HG03558 (cell line): ENCODE measurements around the gene GTF3C4.
"Not testable (repeated sequence)": the region's sequence is repeated elsewhere in the genome, so short reads cannot be mapped to it uniquely, and the experiment has no call there.

Experiments used
- ATAC-seq: cut with Tn5 transposase; IDR thresholded peaks from one replicate; pipeline ENCODE4 v1.9.1; 2021; ENCODE audit warnings: moderate number of reproducible peaks; ENCODE audit not compliant: unreplicated experiment; ENCODE audit errors: extremely low read depth

Gene GTF3C4

GRCh38 chr9:132697230-132697629 is 27.0 kb downstream of the GTF3C4 start:
- ATAC-seq, result no peak

GRCh38 chr9:132698989-132699388 is 28.7 kb downstream of the GTF3C4 start:
- ATAC-seq, result no peak

- no peak for ATAC-seq
These were observed 29.7 kb downstream of the GTF3C4 start for GRCh38 chr9:132699956-132700355.

- ATAC-seq, result no peak
These were observed 32.0 kb downstream of the GTF3C4 start for GRCh38 chr9:132702254-132702653.

GRCh38 chr9:132703336-132703735 is 33.1 kb downstream of the GTF3C4 start:
- ATAC-seq, result no peak

- no peak for ATAC-seq
These were observed 38.0 kb downstream of the GTF3C4 start for GRCh38 chr9:132708239-132708638.

- no peak for ATAC-seq
These were observed 38.6 kb downstream of the GTF3C4 start for GRCh38 chr9:132708769-132709430.

GRCh38 chr9:132710333-132710732 is 40.1 kb downstream of the GTF3C4 start:
- no peak for ATAC-seq

- ATAC-seq, result not testable (repeated sequence)
These were observed 40.9 kb downstream of the GTF3C4 start for GRCh38 chr9:132711152-132711551.

- no peak for ATAC-seq
These were observed 41.6 kb downstream of the GTF3C4 start for GRCh38 chr9:132711846-132712245.

- ATAC-seq, result no peak
These were observed 42.5 kb downstream of the GTF3C4 start for GRCh38 chr9:132712753-132713152.

GRCh38 chr9:132716007-132716406 is 45.7 kb downstream of the GTF3C4 start:
- ATAC-seq, result no peak

GRCh38 chr9:132717326-132717945 is 47.2 kb downstream of the GTF3C4 start:
- ATAC-seq, result no peak

- ATAC-seq, result not testable (repeated sequence)
These were observed 48.2 kb downstream of the GTF3C4 start for GRCh38 chr9:132718381-132718928.

GRCh38 chr9:132721661-132722060 is 51.4 kb downstream of the GTF3C4 start:
- no peak for ATAC-seq

GRCh38 chr9:132722564-132723065 is 52.4 kb downstream of the GTF3C4 start:
- no peak for ATAC-seq

GRCh38 chr9:132723809-132724208 is 53.5 kb downstream of the GTF3C4 start:
- ATAC-seq, result no peak

GRCh38 chr9:132725306-132725705 is 55.0 kb downstream of the GTF3C4 start:
- ATAC-seq, result no peak

GRCh38 chr9:132726576-132727130 is 56.4 kb downstream of the GTF3C4 start:
- ATAC-seq, result no peak

GRCh38 chr9:132728071-132728470 is 57.8 kb downstream of the GTF3C4 start:
- no peak for ATAC-seq

GRCh38 chr9:132728497-132728896 is 58.2 kb downstream of the GTF3C4 start:
- no peak for ATAC-seq
